ENCODE data around the gene SNX9. TPM values are rescaled to one million over a fixed set of nuclear protein-coding genes. Genes with fewer than 3 reads are reported as not detected.

Gene SNX9
- total RNA-seq, 1 donor from 2014 or later = 25.0 TPM

- no peak overlapping the region for H3K4me3 ChIP-seq
- H3K4me1 ChIP-seq = peaks cover 17% of the 10 kb centered on the region
- TF ChIP-seq CTCF (IDR thresholded peaks at IDR 0.05) = no peak
- H3K36me3 ChIP-seq = peaks cover 12% of the 10 kb centered on the region
- intact Hi-C loops (cut with DNase I) = no loop called here
- ATAC-seq (peak in 1 of 2 donors; percentile 24), DNase-seq (no peak)
- no peak overlapping the region for H3K27ac ChIP-seq
- H3K9me3 ChIP-seq = no peaks in the 10 kb centered on the region
- no peaks in the 10 kb centered on the region for H3K27me3 ChIP-seq (ENCODE audit: low read depth)
Measured at GRCh38 chr6:157869673-157870302, 46.7 kb downstream of the SNX9 start.

GRCh38 chr6:157873735-157874344 lies 50.8 kb downstream of the SNX9 start:
- ATAC-seq (peak; percentile 75 to 82), DNase-seq (peak; percentile 76)
- peak; percentile 82 for TF ChIP-seq CTCF (IDR thresholded peaks at IDR 0.05)
- Histone ChIP-seq H3K27ac (no peak overlapping the region), H3K27me3 (ENCODE audit: low read depth) (peaks cover 13% of the 10 kb centered on the region), H3K9me3 (no peaks in the 10 kb centered on the region), H3K4me1 (peaks cover 4% of the 10 kb centered on the region), H3K36me3 (peaks cover 38% of the 10 kb centered on the region), H3K4me3 (no peak overlapping the region)
- intact Hi-C loops (cut with DNase I) = no loop called here

GRCh38 chr6:157877149-157877548 lies 54.1 kb downstream of the SNX9 start:
- Histone ChIP-seq H3K27me3 (ENCODE audit: low read depth) (peaks cover 13% of the 10 kb centered on the region), H3K4me3 (no peak overlapping the region), H3K27ac (no peak overlapping the region), H3K4me1 (peaks cover 26% of the 10 kb centered on the region), H3K36me3 (peaks cover 34% of the 10 kb centered on the region), H3K9me3 (no peaks in the 10 kb centered on the region)
- TF ChIP-seq CTCF (IDR thresholded peaks at IDR 0.05) = no peak
- no peak for DNase-seq
- intact Hi-C loops (cut with DNase I) = no loop called here
- no peak for ATAC-seq

- ATAC-seq = no peak
- H3K27ac ChIP-seq = no peak overlapping the region
- intact Hi-C loops (cut with DNase I) = no loop called here
- no peak overlapping the region for H3K4me3 ChIP-seq
- peaks cover 13% of the 10 kb centered on the region for H3K27me3 ChIP-seq (ENCODE audit: low read depth)
- no peak for TF ChIP-seq CTCF (IDR thresholded peaks at IDR 0.05)
- DNase-seq = no peak
- H3K36me3 ChIP-seq = peaks cover 36% of the 10 kb centered on the region
- H3K9me3 ChIP-seq = no peaks in the 10 kb centered on the region
- peaks cover 26% of the 10 kb centered on the region for H3K4me1 ChIP-seq
Measured at GRCh38 chr6:157877573-157878438, 54.8 kb downstream of the SNX9 start.

GRCh38 chr6:157879034-157879872 lies 56.2 kb downstream of the SNX9 start:
- no peaks in the 10 kb centered on the region for H3K9me3 ChIP-seq
- ATAC-seq (peak in 1 of 2 donors; percentile 3), DNase-seq (no peak)
- no peak overlapping the region for H3K27ac ChIP-seq
- intact Hi-C loops (cut with DNase I) = no loop called here
- H3K4me1 ChIP-seq = peaks cover 26% of the 10 kb centered on the region
- no peak overlapping the region for H3K4me3 ChIP-seq
- H3K27me3 ChIP-seq (ENCODE audit: low read depth) = peaks cover 13% of the 10 kb centered on the region
- TF ChIP-seq CTCF (IDR thresholded peaks at IDR 0.05) = no peak
- H3K36me3 ChIP-seq = peaks cover 41% of the 10 kb centered on the region
